HG02623 (cell line): ENCODE data around the gene LRRFIP1.

ENCODE experiments used
- ATAC-seq: cut with Tn5 transposase; IDR thresholded peaks from one replicate; pipeline ENCODE4 v1.9.1; 2021; ENCODE audit warnings: moderate library complexity; ENCODE audit not compliant: unreplicated experiment

The LRRFIP1 gene

DNA sequence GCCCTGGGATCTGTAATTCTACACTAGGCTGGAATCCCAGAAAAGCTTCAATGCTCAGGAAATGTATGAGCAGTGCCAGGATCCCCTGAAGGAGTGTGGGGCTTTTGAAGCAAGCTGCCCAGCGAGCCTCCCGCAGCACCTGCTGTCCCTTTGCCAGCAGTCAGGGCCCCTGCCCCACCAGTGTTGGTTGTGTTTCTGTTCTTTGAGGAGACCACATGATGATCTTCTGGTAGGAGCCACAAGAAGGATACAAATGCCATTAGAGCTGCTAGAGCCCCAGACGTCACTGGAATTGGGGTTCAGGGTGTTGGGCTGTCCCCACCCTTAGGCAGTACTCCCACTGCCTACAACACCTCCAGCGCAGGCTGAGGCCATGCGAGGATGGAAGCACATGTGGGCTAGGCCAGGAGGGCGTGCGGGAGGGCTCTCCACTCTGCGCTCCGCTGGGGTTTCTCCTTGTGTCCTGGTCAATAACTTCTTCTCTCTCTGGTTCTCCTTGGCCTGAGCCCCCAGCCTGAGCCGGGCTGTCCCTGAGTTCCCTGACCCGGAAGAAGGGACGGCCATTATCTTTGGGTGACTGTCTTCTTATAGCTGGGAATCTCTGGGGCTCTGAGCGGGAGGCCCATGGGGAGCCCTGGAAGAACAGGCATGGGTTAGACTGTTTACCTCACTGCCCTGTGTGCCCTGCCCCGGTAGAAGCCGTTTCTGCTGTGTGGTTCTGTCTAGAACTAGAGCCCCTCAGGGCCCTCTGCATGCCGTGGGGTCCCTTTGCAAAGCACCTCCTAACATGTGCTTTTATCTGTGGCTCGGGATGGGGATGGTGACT is 73.9 kb downstream of the LRRFIP1 start:
- ATAC-seq = no peak

GRCh38 chr2:237701859-237702390 is 74.5 kb downstream of the LRRFIP1 start:
- no peak for ATAC-seq

DNA sequence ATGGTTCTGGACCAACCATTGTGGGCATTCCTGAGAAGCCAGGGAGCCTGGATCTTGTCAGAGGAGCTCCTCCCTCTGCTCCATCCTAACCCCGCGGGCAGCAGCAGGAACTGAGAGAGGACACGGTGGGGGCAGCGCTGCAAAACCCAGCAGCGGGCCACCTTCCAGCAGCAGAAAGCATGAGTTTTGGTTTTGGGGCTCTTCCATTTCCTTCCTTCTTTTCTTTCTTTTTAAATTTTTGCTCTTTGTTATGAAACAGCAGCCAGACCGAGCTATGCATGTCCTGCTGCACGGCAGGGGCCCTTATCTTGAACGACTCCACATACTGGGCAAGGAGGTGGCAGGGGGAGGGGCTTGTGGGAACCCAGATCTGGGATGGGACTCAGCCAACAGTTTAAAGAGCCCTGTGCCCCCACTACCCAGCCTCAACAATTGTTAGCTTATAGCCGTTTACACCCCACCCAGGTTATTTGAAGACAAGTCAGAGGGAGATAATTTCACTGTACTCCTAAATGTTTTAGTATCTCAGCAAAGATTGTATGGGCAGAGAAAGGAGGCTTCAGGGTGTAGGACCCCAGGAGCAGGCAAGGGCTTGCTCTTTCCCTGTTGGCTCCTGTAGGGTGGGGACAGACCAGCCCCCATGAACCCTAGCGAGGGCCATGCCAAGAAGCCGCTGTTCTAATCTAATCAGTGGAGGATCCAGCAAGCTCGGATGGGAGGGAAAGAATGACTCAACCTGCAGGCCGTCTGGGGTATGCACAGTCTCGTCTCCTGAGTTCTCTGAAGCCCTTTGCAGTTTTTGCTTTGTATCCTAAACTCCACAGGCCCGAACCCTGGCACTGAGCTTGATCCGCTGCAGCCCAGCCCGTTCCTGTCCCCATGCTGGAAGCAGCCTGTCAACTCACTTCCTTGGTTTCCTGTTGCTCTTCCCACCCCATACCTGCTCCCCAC is 75.3 kb downstream of the LRRFIP1 start:
- no peak for ATAC-seq

- ATAC-seq = no peak
These were observed 77.4 kb downstream of the LRRFIP1 start for GRCh38 chr2:237704501-237705434.

DNA sequence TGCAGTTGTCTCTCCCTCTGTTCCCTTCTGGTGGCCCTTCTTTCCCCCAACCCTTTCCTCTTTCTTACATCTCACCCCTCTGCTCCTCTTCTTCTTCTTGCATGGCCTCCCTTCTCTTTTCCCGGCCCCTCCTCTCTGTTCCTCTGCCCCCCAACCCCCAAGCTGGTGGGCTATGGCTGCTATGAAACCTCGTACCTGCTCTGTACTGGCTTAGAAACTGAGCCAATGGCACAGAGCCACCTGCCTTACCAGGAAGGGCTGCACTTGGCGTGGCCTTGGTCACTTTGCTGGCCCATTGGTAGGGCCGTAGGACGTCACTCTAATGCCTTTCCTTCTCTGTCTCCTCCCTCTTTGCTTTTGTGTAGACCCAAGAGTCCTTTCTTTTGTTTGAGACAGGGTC is 78.9 kb downstream of the LRRFIP1 start:
- ATAC-seq = no peak

DNA sequence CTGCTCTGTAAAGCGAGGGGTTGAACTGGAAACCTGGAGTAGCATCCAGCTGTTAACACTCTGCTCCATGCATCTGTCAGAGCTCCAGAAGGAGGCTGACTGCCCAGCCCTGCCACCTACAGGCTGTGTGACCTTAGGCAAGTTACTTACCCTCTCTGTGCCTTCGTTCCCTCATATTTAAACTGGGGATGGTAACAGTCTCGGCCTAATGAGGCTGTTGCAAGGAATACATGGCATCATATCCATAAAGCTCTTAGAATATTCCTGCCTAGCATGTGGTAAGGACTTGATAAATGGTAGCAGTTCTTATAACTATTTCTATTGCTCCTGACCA is 80.6 kb downstream of the LRRFIP1 start:
- ATAC-seq = no peak

- ATAC-seq = no peak
These were observed 81.1 kb downstream of the LRRFIP1 start for GRCh38 chr2:237708491-237708890.

DNA sequence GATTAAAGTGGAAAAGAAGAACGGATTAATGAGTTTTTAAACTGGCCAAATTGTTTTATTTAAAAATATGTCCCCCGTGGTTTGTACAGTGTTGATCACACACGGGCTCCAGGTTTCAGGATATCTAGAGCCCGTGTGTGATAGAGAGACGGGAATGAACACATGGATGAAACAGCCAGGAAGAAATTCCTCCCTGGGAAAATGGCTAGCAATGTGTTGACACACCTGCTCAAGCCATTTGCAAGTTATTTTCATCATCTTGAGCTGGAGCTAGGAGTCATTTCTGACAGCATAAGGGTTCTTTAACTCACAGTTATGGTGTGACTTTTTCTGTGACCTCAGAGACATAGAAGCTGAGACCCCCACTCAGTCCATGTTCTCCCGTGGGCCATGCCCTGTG is 81.6 kb downstream of the LRRFIP1 start:
- no peak for ATAC-seq

DNA sequence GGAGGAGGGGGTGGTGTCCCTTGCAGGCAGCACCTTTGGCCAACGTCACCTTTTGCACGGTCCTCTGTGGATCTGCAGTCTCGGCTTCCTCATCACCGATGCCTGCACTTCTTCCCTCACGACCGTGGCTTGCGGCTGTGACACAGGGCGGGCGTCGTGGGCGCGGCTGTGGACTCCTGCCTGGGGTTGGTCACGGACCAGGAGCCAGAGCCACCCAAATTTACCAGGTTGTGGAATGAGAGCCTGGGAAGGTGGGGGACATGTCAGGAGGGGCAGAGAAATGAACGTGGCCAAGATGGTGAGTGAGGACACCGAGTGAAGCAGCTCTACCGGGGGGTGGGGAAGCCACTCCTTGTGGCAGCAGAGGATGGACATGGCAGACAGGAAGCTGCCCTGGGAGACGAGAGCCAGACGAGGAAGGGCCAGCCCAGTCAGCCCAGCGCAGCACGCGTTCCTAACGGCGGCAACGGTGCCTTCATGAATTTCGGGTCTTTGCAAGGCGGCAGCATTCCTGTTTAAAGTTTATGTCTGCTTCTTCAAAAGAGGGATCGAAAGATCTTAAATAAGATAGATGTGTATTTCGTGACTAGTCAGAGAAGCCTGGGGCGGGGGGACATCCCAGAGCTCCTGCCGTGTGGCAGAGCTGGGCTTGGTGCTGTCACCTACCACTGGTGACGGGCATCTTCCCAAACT is 84.2 kb downstream of the LRRFIP1 start:
- no peak for ATAC-seq

- ATAC-seq = no peak
These were observed 85.3 kb downstream of the LRRFIP1 start for GRCh38 chr2:237712477-237713377.

GRCh38 chr2:237714690-237715458 is 87.5 kb downstream of the LRRFIP1 start:
- ATAC-seq = no peak

DNA sequence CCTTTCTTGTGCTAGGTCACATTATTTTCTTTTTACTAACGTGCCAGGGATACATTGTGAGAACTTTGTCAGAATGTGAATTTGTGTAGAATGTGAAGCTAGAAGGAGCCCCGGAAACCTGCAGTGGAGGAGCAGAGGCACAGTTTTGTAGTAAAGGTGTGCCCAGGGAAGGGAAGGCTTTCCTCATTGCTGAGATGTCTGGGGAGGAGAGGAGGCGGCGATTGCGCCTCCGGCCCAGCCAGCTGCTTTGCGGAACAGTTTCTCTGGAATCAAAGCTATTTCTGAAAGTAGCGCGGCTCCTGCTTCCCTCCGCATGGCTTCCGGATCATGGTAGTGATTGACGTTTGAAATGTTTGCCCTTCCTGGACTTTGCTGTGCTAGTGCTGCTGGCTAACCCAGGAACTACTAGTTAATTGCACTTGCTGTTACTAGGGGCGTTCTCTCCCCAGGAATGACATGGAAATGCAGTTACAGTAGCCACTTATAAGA is 88.1 kb downstream of the LRRFIP1 start:
- ATAC-seq = no peak

DNA sequence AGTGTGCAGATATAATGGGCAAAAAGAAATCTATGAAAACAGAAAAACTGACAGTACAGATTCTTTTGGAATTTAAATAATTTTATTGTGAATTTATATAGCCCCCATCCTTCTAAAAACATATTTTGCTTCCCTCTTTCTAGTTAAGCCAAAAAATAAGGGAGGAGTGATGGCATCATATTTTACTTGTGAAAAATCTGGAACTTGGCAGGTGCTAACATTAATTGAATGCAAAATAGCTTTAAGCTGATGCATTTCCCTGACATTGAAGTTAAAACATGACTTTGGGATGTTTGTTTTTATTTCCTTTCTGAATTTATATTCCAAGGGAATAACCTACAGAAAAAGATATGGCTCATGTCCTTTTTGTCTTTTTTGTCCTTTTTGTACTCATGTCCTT is 88.6 kb downstream of the LRRFIP1 start:
- ATAC-seq = no peak

- no peak for ATAC-seq
These were observed 90.2 kb downstream of the LRRFIP1 start for GRCh38 chr2:237717366-237718276.

DNA sequence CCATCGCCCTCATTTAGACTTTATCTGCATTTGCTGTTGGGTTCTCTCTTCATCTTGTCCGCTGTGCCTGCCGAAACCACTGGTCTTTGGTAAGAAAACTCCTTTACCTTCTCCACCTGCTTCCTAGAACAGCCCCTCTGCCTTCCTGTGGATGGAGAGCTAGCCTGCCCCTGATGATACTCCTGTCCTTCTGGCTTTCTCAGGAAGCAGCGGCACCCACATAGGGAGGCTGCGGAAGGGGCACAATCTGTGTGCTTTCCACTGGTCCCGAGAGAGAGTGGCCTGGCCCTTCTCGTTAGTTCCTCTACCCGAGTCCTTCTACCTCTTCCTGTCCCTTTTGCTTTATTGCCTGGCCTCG is 90.9 kb downstream of the LRRFIP1 start:
- no peak for ATAC-seq

DNA sequence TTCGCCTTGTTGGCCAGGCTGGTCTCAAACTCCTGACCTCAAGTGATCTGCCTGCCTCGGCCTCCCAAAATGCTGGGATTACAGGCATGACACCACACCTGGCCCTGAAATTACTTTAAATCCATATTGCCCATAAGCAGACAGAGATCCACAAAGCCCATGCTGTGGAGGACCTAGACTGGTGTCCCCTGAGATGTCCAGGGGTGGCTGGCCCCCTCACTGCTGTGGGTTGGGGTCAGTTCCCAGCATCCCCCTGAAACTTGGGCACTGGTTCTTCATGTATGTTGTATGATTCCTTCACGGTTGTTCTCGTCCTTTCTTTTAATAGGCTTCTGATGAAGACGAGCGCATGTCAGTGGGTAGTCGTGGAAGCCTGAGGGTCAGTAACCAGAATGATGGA is 93.1 kb downstream of the LRRFIP1 start:
- ATAC-seq = no peak

DNA sequence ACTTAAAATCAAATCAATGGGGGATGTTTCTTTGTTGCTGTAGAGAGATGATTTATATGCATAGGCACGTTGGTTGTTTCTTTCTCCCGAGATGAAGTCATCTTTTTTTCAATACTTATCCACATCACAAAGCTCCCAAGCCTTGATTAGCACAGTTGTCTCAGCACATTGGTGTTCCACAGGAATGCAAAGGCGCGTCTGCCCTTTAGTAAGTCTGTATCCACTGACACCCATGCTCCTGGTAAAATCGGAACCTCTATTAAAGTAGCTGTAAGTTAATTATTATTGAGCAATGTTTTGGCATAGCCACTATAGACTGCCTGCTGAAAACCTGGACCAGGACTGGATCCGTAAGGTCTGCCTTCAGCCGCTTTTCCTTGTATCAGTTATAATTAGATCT is 93.6 kb downstream of the LRRFIP1 start:
- no peak for ATAC-seq
